WTC11 (cell line): Measurements from ENCODE around the gene TMEM62. TPM values are rescaled to one million over a fixed set of nuclear protein-coding genes. Genes with fewer than 3 reads are reported as not detected.

Experiments used
- ATAC-seq: fragments of 200-7000 bp; cut with Tn5 transposase; 2 replicates; pipeline ENCODE4 v1.10.0; 2021; ENCODE audit warnings: mild to moderate bottlenecking, moderate library complexity
- CTCF ChIA-PET: fragments of 300-600 bp; sonication (Branson Sonifier 250); formaldehyde crosslinking; loops from one replicate; lab custom pipeline; 2021; ENCODE audit warnings: antibody characterized with exemption; lab: Charles Lee
- POLR2A ChIA-PET: fragments of 350-600 bp; sonication (Branson Sonifier 250); formaldehyde crosslinking; loops from one replicate; lab custom pipeline; 2021; ENCODE audit warnings: antibody characterized with exemption; lab: Charles Lee
- DNase-seq: peaks from one replicate; pipeline ENCODE4 v3.0.0; 2021; ENCODE audit warnings: low spot score
- H3K27ac Mint-ChIP-seq: 2 replicates; pipeline ENCODE4 v1.8.0; 2021; ENCODE audit warnings: mixed read lengths
- H3K27me3 Mint-ChIP-seq: 2 replicates; pipeline ENCODE4 v1.8.0; 2021; ENCODE audit warnings: low read depth, mild to moderate bottlenecking, moderate library complexity, mixed read lengths
- H3K36me3 Mint-ChIP-seq: 2 replicates; pipeline ENCODE4 v1.8.0; 2021; ENCODE audit warnings: mixed read lengths
- H3K4me1 Mint-ChIP-seq: 2 replicates; pipeline ENCODE4 v1.8.0; 2022; ENCODE audit warnings: mixed read lengths
- H3K4me3 Mint-ChIP-seq: 2 replicates; pipeline ENCODE4 v1.8.0; 2021; ENCODE audit warnings: mild to moderate bottlenecking, moderate library complexity, mixed read lengths
- H3K9me3 Mint-ChIP-seq: 2 replicates; pipeline ENCODE4 v1.8.0; 2021; ENCODE audit warnings: mixed read lengths
- CREM ChIP-seq: sonication (generic); formaldehyde crosslinking; IDR thresholded peaks from 2 replicates; pipeline ENCODE4 v1.8.1; 2022; ENCODE audit warnings: mild to moderate bottlenecking, missing genetic modification reagents, moderate library complexity
- EMX1 ChIP-seq: fragments of 250-450 bp; sonication (Bioruptor Pico); IDR thresholded peaks from 2 replicates; pipeline ENCODE4 v1.8.0; 2021; ENCODE audit warnings: mild to moderate bottlenecking
- FOXJ3 ChIP-seq: sonication (generic); formaldehyde crosslinking; IDR thresholded peaks from 2 replicates; pipeline ENCODE4 v1.9.0; 2021; ENCODE audit warnings: missing genetic modification reagents, mild to moderate bottlenecking, borderline replicate concordance
- GRHL2 ChIP-seq: fragments of 250-450 bp; sonication (Bioruptor Pico); IDR thresholded peaks from 2 replicates; pipeline ENCODE4 v1.8.0; 2022; ENCODE audit warnings: mild to moderate bottlenecking, moderate library complexity; ENCODE audit not compliant: insufficient replicate concordance, severe bottlenecking
- MXD4 ChIP-seq: fragments of 250-450 bp; sonication (Bioruptor Pico); IDR thresholded peaks from 2 replicates; pipeline ENCODE4 v1.8.0; 2021; ENCODE audit warnings: mild to moderate bottlenecking, moderate library complexity, borderline replicate concordance
- NR3C1 ChIP-seq: sonication (generic); formaldehyde crosslinking; conservative IDR thresholded peaks from 2 replicates; pipeline ENCODE4 v1.8.1; 2023; ENCODE audit warnings: low read depth, mild to moderate bottlenecking, missing genetic modification reagents
- RELA ChIP-seq: sonication (generic); formaldehyde crosslinking; IDR thresholded peaks from 2 replicates; pipeline ENCODE4 v1.8.1; 2022; ENCODE audit warnings: missing genetic modification reagents, mild to moderate bottlenecking, borderline replicate concordance
- SMAD3 ChIP-seq: sonication (generic); formaldehyde crosslinking; IDR thresholded peaks from 2 replicates; pipeline ENCODE4 v1.8.0; 2022; ENCODE audit warnings: missing genetic modification reagents, mild to moderate bottlenecking, borderline replicate concordance
- ZBTB21 ChIP-seq: sonication (generic); formaldehyde crosslinking; IDR thresholded peaks from 2 replicates; pipeline ENCODE4 v1.8.1; 2023; ENCODE audit warnings: mild to moderate bottlenecking, missing genetic modification reagents, borderline replicate concordance
- ZNF138 ChIP-seq: sonication (generic); formaldehyde crosslinking; conservative IDR thresholded peaks from 2 replicates; pipeline ENCODE4 v1.8.1; 2022; ENCODE audit warnings: mild to moderate bottlenecking, moderate library complexity, missing genetic modification reagents
- ZNF219 ChIP-seq: sonication (generic); formaldehyde crosslinking; IDR thresholded peaks from 2 replicates; pipeline ENCODE4 v1.8.0; 2023; ENCODE audit warnings: missing genetic modification reagents, mild to moderate bottlenecking, borderline replicate concordance
- ZNF317 ChIP-seq: sonication (generic); formaldehyde crosslinking; IDR thresholded peaks from 2 replicates; pipeline ENCODE4 v1.8.1; 2023; ENCODE audit warnings: low read depth, mild to moderate bottlenecking, moderate library complexity, missing genetic modification reagents, borderline replicate concordance
- ZNF671 ChIP-seq: fragments of 250-450 bp; sonication (Bioruptor Pico); IDR thresholded peaks from 2 replicates; pipeline ENCODE4 v1.8.0; 2021; ENCODE audit warnings: mild to moderate bottlenecking
- total RNA-seq: library from RNA; stranded (reverse); gene quantifications from 3 replicates; pipeline ENCODE4 v1.2.3, GENCODE V29; 2021
- TF ChIP-seq, protein P1 (sequence below): sonication (generic); formaldehyde crosslinking; IDR thresholded peaks from 2 replicates; pipeline ENCODE4 v1.8.0; 2022; ENCODE audit warnings: mild to moderate bottlenecking, missing genetic modification reagents
- TF ChIP-seq, protein P2 (sequence below): sonication (generic); formaldehyde crosslinking; IDR thresholded peaks from 2 replicates; pipeline ENCODE4 v1.8.1; 2023; ENCODE audit warnings: mild to moderate bottlenecking, moderate library complexity, missing genetic modification reagents
- TF ChIP-seq, protein P3 (sequence below): sonication (generic); formaldehyde crosslinking; IDR thresholded peaks from 2 replicates; pipeline ENCODE4 v1.8.0; 2022; ENCODE audit warnings: mild to moderate bottlenecking, missing genetic modification reagents
- TF ChIP-seq, protein P4 (sequence below): sonication (generic); formaldehyde crosslinking; IDR thresholded peaks from 2 replicates; pipeline ENCODE4 v1.8.1; 2023; ENCODE audit warnings: mild to moderate bottlenecking, missing genetic modification reagents, borderline replicate concordance
- TF ChIP-seq, protein P5 (sequence below): sonication (generic); formaldehyde crosslinking; IDR thresholded peaks from 2 replicates; pipeline ENCODE4 v1.8.1; 2023; ENCODE audit warnings: mild to moderate bottlenecking, missing genetic modification reagents
- TF ChIP-seq, protein P6 (sequence below): sonication (generic); formaldehyde crosslinking; IDR thresholded peaks from 2 replicates; pipeline ENCODE4 v1.8.1; 2022; ENCODE audit warnings: mild to moderate bottlenecking, missing genetic modification reagents, moderate library complexity, borderline replicate concordance
- TF ChIP-seq, protein P7 (sequence below): sonication (generic); formaldehyde crosslinking; IDR thresholded peaks from 2 replicates; pipeline ENCODE4 v1.8.0; 2023; ENCODE audit warnings: missing genetic modification reagents
- TF ChIP-seq, protein P8 (sequence below): fragments of 250-450 bp; sonication (Bioruptor Pico); IDR thresholded peaks from 2 replicates; pipeline ENCODE4 v1.8.0; 2021; ENCODE audit warnings: mild to moderate bottlenecking

Gene TMEM62
- total RNA-seq, 1 experiment from 2014 or later, result 5.6 TPM

DNA sequence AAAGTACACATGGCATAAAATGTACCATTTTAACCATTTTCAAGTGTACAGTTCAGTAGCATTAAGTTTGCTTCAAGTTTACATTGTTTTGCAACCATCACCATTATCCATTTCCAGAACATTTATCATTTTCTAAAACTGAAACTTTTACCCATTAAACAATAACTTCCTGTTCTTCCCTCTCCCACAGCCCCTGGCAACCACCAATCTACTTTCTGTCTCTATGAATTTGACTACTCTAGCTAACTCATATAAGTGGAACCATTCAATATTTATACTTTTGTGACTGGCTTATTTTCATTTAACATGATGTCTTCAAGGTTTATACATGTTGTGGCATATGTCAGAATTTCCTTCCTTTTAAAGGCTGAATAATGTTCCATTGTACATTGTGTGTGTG is 19.9 kb downstream of the TMEM62 start:
- TF ChIP-seq GRHL2 (CRISPR knock-in tag) (no peak), SMAD3 (CRISPR knock-in tag) (no peak), ZNF219 (no peak), FOXJ3 (CRISPR knock-in tag) (no peak), NR3C1 (CRISPR knock-in tag) (no peak), EMX1 (CRISPR knock-in tag) (no peak), CREM (CRISPR knock-in tag) (no peak), ZNF138 (CRISPR knock-in tag) (no peak), ZBTB21 (CRISPR knock-in tag) (no peak), ZNF671 (CRISPR knock-in tag) (no peak)
- TF ChIP-seq, protein P1, sequence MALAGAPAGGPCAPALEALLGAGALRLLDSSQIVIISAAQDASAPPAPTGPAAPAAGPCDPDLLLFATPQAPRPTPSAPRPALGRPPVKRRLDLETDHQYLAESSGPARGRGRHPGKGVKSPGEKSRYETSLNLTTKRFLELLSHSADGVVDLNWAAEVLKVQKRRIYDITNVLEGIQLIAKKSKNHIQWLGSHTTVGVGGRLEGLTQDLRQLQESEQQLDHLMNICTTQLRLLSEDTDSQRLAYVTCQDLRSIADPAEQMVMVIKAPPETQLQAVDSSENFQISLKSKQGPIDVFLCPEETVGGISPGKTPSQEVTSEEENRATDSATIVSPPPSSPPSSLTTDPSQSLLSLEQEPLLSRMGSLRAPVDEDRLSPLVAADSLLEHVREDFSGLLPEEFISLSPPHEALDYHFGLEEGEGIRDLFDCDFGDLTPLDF (CRISPR knock-in tag), result no peak
- TF ChIP-seq, protein P2, sequence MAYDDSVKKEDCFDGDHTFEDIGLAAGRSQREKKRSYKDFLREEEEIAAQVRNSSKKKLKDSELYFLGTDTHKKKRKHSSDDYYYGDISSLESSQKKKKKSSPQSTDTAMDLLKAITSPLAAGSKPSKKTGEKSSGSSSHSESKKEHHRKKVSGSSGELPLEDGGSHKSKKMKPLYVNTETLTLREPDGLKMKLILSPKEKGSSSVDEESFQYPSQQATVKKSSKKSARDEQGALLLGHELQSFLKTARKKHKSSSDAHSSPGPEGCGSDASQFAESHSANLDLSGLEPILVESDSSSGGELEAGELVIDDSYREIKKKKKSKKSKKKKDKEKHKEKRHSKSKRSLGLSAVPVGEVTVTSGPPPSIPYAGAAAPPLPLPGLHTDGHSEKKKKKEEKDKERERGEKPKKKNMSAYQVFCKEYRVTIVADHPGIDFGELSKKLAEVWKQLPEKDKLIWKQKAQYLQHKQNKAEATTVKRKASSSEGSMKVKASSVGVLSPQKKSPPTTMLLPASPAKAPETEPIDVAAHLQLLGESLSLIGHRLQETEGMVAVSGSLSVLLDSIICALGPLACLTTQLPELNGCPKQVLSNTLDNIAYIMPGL (CRISPR knock-in tag), result no peak
- TF ChIP-seq, protein P3, sequence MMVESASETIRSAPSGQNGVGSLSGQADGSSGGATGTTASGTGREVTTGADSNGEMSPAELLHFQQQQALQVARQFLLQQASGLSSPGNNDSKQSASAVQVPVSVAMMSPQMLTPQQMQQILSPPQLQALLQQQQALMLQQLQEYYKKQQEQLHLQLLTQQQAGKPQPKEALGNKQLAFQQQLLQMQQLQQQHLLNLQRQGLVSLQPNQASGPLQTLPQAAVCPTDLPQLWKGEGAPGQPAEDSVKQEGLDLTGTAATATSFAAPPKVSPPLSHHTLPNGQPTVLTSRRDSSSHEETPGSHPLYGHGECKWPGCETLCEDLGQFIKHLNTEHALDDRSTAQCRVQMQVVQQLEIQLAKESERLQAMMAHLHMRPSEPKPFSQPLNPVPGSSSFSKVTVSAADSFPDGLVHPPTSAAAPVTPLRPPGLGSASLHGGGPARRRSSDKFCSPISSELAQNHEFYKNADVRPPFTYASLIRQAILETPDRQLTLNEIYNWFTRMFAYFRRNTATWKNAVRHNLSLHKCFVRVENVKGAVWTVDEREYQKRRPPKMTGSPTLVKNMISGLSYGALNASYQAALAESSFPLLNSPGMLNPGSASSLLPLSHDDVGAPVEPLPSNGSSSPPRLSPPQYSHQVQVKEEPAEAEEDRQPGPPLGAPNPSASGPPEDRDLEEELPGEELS (CRISPR knock-in tag), result no peak
- TF ChIP-seq, protein P4, sequence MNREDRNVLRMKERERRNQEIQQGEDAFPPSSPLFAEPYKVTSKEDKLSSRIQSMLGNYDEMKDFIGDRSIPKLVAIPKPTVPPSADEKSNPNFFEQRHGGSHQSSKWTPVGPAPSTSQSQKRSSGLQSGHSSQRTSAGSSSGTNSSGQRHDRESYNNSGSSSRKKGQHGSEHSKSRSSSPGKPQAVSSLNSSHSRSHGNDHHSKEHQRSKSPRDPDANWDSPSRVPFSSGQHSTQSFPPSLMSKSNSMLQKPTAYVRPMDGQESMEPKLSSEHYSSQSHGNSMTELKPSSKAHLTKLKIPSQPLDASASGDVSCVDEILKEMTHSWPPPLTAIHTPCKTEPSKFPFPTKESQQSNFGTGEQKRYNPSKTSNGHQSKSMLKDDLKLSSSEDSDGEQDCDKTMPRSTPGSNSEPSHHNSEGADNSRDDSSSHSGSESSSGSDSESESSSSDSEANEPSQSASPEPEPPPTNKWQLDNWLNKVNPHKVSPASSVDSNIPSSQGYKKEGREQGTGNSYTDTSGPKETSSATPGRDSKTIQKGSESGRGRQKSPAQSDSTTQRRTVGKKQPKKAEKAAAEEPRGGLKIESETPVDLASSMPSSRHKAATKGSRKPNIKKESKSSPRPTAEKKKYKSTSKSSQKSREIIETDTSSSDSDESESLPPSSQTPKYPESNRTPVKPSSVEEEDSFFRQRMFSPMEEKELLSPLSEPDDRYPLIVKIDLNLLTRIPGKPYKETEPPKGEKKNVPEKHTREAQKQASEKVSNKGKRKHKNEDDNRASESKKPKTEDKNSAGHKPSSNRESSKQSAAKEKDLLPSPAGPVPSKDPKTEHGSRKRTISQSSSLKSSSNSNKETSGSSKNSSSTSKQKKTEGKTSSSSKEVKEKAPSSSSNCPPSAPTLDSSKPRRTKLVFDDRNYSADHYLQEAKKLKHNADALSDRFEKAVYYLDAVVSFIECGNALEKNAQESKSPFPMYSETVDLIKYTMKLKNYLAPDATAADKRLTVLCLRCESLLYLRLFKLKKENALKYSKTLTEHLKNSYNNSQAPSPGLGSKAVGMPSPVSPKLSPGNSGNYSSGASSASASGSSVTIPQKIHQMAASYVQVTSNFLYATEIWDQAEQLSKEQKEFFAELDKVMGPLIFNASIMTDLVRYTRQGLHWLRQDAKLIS (CRISPR knock-in tag), result no peak
- TF ChIP-seq, protein P5, sequence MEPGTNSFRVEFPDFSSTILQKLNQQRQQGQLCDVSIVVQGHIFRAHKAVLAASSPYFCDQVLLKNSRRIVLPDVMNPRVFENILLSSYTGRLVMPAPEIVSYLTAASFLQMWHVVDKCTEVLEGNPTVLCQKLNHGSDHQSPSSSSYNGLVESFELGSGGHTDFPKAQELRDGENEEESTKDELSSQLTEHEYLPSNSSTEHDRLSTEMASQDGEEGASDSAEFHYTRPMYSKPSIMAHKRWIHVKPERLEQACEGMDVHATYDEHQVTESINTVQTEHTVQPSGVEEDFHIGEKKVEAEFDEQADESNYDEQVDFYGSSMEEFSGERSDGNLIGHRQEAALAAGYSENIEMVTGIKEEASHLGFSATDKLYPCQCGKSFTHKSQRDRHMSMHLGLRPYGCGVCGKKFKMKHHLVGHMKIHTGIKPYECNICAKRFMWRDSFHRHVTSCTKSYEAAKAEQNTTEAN, result no peak
- Mint-ChIP-seq H3K36me3 (peaks cover 6% of the 10 kb centered on the region), H3K4me3 (no peak overlapping the region), H3K27ac (no peak overlapping the region), H3K9me3 (no peaks in the 10 kb centered on the region), H3K27me3 (no peaks in the 10 kb centered on the region), H3K4me1 (0 out of 2 replicates have a peak, but pooled peaks cover 3% of the 10 kb centered on the region)
- DNase-seq (no peak), ATAC-seq (no peak)
- ChIA-PET CTCF (no interaction called here), POLR2A (no interaction called here)

DNA sequence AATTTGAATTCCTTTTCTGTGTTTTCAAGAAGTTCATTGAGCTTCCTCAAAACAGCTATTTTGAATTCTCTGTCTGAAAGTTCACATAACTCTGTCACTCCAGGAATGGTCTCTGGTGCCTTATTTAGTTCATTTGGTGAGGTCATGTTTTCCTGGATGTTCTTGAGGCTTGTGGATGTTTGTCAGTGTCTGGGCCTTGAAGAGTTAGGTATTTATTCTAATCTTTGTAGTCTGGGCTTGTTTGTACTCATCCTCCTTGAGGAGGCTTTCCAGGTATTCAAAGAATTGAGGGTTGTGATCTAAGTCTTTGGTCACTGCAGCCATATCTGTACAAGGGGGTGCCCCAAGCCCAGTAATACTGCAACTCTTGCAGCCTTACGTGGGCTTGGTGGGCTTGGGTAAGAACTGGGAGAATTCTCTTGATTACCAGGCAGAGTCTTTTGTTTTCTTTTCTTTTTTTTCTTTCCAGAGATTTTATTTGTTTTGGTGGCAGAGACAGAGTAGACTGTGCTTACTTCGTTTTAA is 32.5 kb downstream of the TMEM62 start:
- Mint-ChIP-seq H3K9me3 (peaks cover 20% of the 10 kb centered on the region), H3K4me3 (no peak overlapping the region), H3K4me1 (peaks cover 10% of the 10 kb centered on the region), H3K36me3 (peaks cover 28% of the 10 kb centered on the region), H3K27me3 (no peaks in the 10 kb centered on the region), H3K27ac (no peak overlapping the region; the same call in 1 of the 2 replicates)
- ChIA-PET POLR2A (no interaction called here), CTCF (no interaction called here)
- no peak for DNase-seq
- ATAC-seq, result no peak
- TF ChIP-seq, protein P6, sequence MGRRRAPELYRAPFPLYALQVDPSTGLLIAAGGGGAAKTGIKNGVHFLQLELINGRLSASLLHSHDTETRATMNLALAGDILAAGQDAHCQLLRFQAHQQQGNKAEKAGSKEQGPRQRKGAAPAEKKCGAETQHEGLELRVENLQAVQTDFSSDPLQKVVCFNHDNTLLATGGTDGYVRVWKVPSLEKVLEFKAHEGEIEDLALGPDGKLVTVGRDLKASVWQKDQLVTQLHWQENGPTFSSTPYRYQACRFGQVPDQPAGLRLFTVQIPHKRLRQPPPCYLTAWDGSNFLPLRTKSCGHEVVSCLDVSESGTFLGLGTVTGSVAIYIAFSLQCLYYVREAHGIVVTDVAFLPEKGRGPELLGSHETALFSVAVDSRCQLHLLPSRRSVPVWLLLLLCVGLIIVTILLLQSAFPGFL, result no peak
- no peak for TF ChIP-seq RELA
- no peak for TF ChIP-seq ZNF317 (CRISPR knock-in tag)
- TF ChIP-seq, protein P7, sequence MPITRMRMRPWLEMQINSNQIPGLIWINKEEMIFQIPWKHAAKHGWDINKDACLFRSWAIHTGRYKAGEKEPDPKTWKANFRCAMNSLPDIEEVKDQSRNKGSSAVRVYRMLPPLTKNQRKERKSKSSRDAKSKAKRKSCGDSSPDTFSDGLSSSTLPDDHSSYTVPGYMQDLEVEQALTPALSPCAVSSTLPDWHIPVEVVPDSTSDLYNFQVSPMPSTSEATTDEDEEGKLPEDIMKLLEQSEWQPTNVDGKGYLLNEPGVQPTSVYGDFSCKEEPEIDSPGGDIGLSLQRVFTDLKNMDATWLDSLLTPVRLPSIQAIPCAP, result no peak
- TF ChIP-seq MXD4, result no peak
- TF ChIP-seq, protein P8, sequence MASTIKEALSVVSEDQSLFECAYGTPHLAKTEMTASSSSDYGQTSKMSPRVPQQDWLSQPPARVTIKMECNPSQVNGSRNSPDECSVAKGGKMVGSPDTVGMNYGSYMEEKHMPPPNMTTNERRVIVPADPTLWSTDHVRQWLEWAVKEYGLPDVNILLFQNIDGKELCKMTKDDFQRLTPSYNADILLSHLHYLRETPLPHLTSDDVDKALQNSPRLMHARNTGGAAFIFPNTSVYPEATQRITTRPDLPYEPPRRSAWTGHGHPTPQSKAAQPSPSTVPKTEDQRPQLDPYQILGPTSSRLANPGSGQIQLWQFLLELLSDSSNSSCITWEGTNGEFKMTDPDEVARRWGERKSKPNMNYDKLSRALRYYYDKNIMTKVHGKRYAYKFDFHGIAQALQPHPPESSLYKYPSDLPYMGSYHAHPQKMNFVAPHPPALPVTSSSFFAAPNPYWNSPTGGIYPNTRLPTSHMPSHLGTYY (CRISPR knock-in tag), result no peak
